ENCODE results near the gene ALDH4A1. TPM values are rescaled to one million over a fixed set of nuclear protein-coding genes. Genes with fewer than 3 reads are reported as not detected.

The ALDH4A1 gene
- total RNA-seq, 2 experiments from 2014 or later, result 2.5 to 3.3 TPM

- no peak overlapping the region for H3K27ac Mint-ChIP-seq
- H3K4me1 Mint-ChIP-seq, result no peaks in the 10 kb centered on the region
- H3K36me3 Mint-ChIP-seq, result no peaks in the 10 kb centered on the region
- no peaks in the 10 kb centered on the region for H3K9me3 Mint-ChIP-seq
- H3K4me3 Mint-ChIP-seq, result no peak overlapping the region
- DNase-seq (no peak), ATAC-seq (ENCODE audit: low read depth) (no peak)
- H3K27me3 Mint-ChIP-seq, result peaks cover 2% of the 10 kb centered on the region
- POLR2A ChIA-PET, result no interaction called here
Observed at GRCh38 chr1:18869847-18870594, 32.3 kb downstream of the ALDH4A1 start.

- no peaks in the 10 kb centered on the region for H3K36me3 Mint-ChIP-seq
- no peak overlapping the region for H3K27ac Mint-ChIP-seq
- no peaks in the 10 kb centered on the region for H3K4me1 Mint-ChIP-seq
- H3K4me3 Mint-ChIP-seq, result no peak overlapping the region
- no peaks in the 10 kb centered on the region for H3K9me3 Mint-ChIP-seq
- ATAC-seq (ENCODE audit: low read depth), result no peak
- POLR2A ChIA-PET, result no interaction called here
- H3K27me3 Mint-ChIP-seq, result peaks cover 2% of the 10 kb centered on the region
- no peak for DNase-seq
Observed at GRCh38 chr1:18868801-18869424, 33.4 kb downstream of the ALDH4A1 start.

GRCh38 chr1:18868354-18868753 lies 34.0 kb downstream of the ALDH4A1 start:
- ATAC-seq (ENCODE audit: low read depth) (no peak), DNase-seq (no peak)
- Mint-ChIP-seq H3K9me3 (no peaks in the 10 kb centered on the region), H3K27ac (no peak overlapping the region), H3K4me3 (no peak overlapping the region), H3K36me3 (no peaks in the 10 kb centered on the region), H3K27me3 (peaks cover 2% of the 10 kb centered on the region), H3K4me1 (no peaks in the 10 kb centered on the region)
- POLR2A ChIA-PET, result no interaction called here

GRCh38 chr1:18866846-18867245 lies 35.5 kb downstream of the ALDH4A1 start:
- DNase-seq, result no peak
- POLR2A ChIA-PET, result no interaction called here
- no peak overlapping the region for H3K27ac Mint-ChIP-seq

GRCh38 chr1:18866314-18866713 lies 36.0 kb downstream of the ALDH4A1 start:
- H3K4me3 Mint-ChIP-seq, result no peak overlapping the region
- no peaks in the 10 kb centered on the region for H3K4me1 Mint-ChIP-seq

More at GRCh38 chr1:18866846-18867245, 35.5 kb downstream of the ALDH4A1 start:
- Mint-ChIP-seq H3K36me3 (no peaks in the 10 kb centered on the region), H3K4me3 (no peak overlapping the region), H3K9me3 (no peaks in the 10 kb centered on the region), H3K4me1 (no peaks in the 10 kb centered on the region), H3K27me3 (peaks cover 2% of the 10 kb centered on the region)
- ATAC-seq (ENCODE audit: low read depth), result no peak

GRCh38 chr1:18865176-18865575 lies 37.2 kb downstream of the ALDH4A1 start:
- H3K4me1 Mint-ChIP-seq, result no peaks in the 10 kb centered on the region
- no peaks in the 10 kb centered on the region for H3K9me3 Mint-ChIP-seq
- H3K27ac Mint-ChIP-seq, result no peak overlapping the region
- POLR2A ChIA-PET, result no interaction called here
- H3K27me3 Mint-ChIP-seq, result peaks cover 3% of the 10 kb centered on the region
- H3K36me3 Mint-ChIP-seq, result no peaks in the 10 kb centered on the region
- no peak overlapping the region for H3K4me3 Mint-ChIP-seq
- ATAC-seq (ENCODE audit: low read depth), result no peak
- DNase-seq, result no peak

More at GRCh38 chr1:18866314-18866713, 36.0 kb downstream of the ALDH4A1 start:
- POLR2A ChIA-PET, result no interaction called here
- H3K27me3 Mint-ChIP-seq, result peaks cover 3% of the 10 kb centered on the region
- H3K9me3 Mint-ChIP-seq, result no peaks in the 10 kb centered on the region
- no peak overlapping the region for H3K27ac Mint-ChIP-seq
- DNase-seq, result no peak
- H3K36me3 Mint-ChIP-seq, result no peaks in the 10 kb centered on the region
- ATAC-seq (ENCODE audit: low read depth), result no peak

- H3K36me3 Mint-ChIP-seq, result no peaks in the 10 kb centered on the region
- H3K27ac Mint-ChIP-seq, result no peak overlapping the region
- POLR2A ChIA-PET, result no interaction called here
- peaks cover 3% of the 10 kb centered on the region for H3K27me3 Mint-ChIP-seq
- ATAC-seq (ENCODE audit: low read depth) (no peak), DNase-seq (no peak)
- no peaks in the 10 kb centered on the region for H3K4me1 Mint-ChIP-seq
- H3K9me3 Mint-ChIP-seq, result no peaks in the 10 kb centered on the region
- H3K4me3 Mint-ChIP-seq, result no peak overlapping the region
Observed at GRCh38 chr1:18861590-18861989, 40.8 kb downstream of the ALDH4A1 start.

- no peaks in the 10 kb centered on the region for H3K9me3 Mint-ChIP-seq
- no peaks in the 10 kb centered on the region for H3K36me3 Mint-ChIP-seq
- no peak for ATAC-seq (ENCODE audit: low read depth)
- DNase-seq, result no peak
- no peak overlapping the region for H3K27ac Mint-ChIP-seq
- no peaks in the 10 kb centered on the region for H3K4me1 Mint-ChIP-seq
- H3K4me3 Mint-ChIP-seq, result no peak overlapping the region
- POLR2A ChIA-PET, result no interaction called here
- H3K27me3 Mint-ChIP-seq, result peaks cover 3% of the 10 kb centered on the region
Observed at GRCh38 chr1:18861082-18861481, 41.3 kb downstream of the ALDH4A1 start.

- no peak within 1 kb of the TSS for H3K27ac Mint-ChIP-seq
- H3K27me3 Mint-ChIP-seq, result peaks cover 1% of the 10 kb centered on the region
- ATAC-seq (ENCODE audit: low read depth) (no peak), DNase-seq (no peak)
- H3K4me3 Mint-ChIP-seq, result no peak within 1 kb of the TSS
- H3K36me3 Mint-ChIP-seq, result no peaks in the 10 kb centered on the region
- no peaks in the 10 kb centered on the region for H3K9me3 Mint-ChIP-seq
- no peaks in the 10 kb centered on the region for H3K4me1 Mint-ChIP-seq
- POLR2A ChIA-PET, result no interaction called here
Observed at GRCh38 chr1:18859560-18859959, 42.8 kb downstream of the ALDH4A1 start, which contains the start of gene TAS1R2. TAS1R2 (minus strand) TSS chr1:18859660; CDS start chr1:18859660, 0 bp downstream.

GRCh38 chr1:18858070-18858688 lies 44.2 kb downstream of the ALDH4A1 start:
- no peak overlapping the region for H3K4me3 Mint-ChIP-seq
- ATAC-seq (ENCODE audit: low read depth), result no peak
- H3K9me3 Mint-ChIP-seq, result no peaks in the 10 kb centered on the region
- H3K27ac Mint-ChIP-seq, result no peak overlapping the region
- no peak for DNase-seq
- peaks cover 1% of the 10 kb centered on the region for H3K27me3 Mint-ChIP-seq
- H3K4me1 Mint-ChIP-seq, result no peaks in the 10 kb centered on the region
- no peaks in the 10 kb centered on the region for H3K36me3 Mint-ChIP-seq
- POLR2A ChIA-PET, result no interaction called here

- no peak overlapping the region for H3K27ac Mint-ChIP-seq
- H3K27me3 Mint-ChIP-seq, result no peaks in the 10 kb centered on the region
- ATAC-seq (ENCODE audit: low read depth) (no peak), DNase-seq (no peak)
- no peaks in the 10 kb centered on the region for H3K36me3 Mint-ChIP-seq
- POLR2A ChIA-PET, result no interaction called here
- H3K4me1 Mint-ChIP-seq, result no peaks in the 10 kb centered on the region
- H3K4me3 Mint-ChIP-seq, result no peak overlapping the region
- no peaks in the 10 kb centered on the region for H3K9me3 Mint-ChIP-seq
Observed at GRCh38 chr1:18856435-18856834, 45.9 kb downstream of the ALDH4A1 start.

- H3K27me3 Mint-ChIP-seq, result no peaks in the 10 kb centered on the region
- no peaks in the 10 kb centered on the region for H3K4me1 Mint-ChIP-seq
- no peak overlapping the region for H3K4me3 Mint-ChIP-seq
- H3K27ac Mint-ChIP-seq, result no peak overlapping the region
- H3K9me3 Mint-ChIP-seq, result no peaks in the 10 kb centered on the region
- POLR2A ChIA-PET, result no interaction called here
- ATAC-seq (ENCODE audit: low read depth), result no peak
- DNase-seq, result no peak
- H3K36me3 Mint-ChIP-seq, result no peaks in the 10 kb centered on the region
Observed at GRCh38 chr1:18855573-18855972, 46.8 kb downstream of the ALDH4A1 start.

- ATAC-seq (ENCODE audit: low read depth) (no peak), DNase-seq (no peak)
- H3K27me3 Mint-ChIP-seq, result no peaks in the 10 kb centered on the region
- no peaks in the 10 kb centered on the region for H3K36me3 Mint-ChIP-seq
- no peaks in the 10 kb centered on the region for H3K4me1 Mint-ChIP-seq
- H3K4me3 Mint-ChIP-seq, result no peak overlapping the region
- no peaks in the 10 kb centered on the region for H3K9me3 Mint-ChIP-seq
- POLR2A ChIA-PET, result no interaction called here
- H3K27ac Mint-ChIP-seq, result no peak overlapping the region
Observed at GRCh38 chr1:18854331-18855025, 47.9 kb downstream of the ALDH4A1 start.
